NCI-H1105 (cell line): ENCODE measurements around the gene DISC1.
"Not testable (repeated sequence)": the region's sequence is repeated elsewhere in the genome, so short reads cannot be mapped to it uniquely, and the experiment has no call there.

Experiments
- DNase-seq: peaks from one replicate; lab custom pipeline; 2025; lab: John Stamatoyannopoulos, UW

Gene DISC1

DNA sequence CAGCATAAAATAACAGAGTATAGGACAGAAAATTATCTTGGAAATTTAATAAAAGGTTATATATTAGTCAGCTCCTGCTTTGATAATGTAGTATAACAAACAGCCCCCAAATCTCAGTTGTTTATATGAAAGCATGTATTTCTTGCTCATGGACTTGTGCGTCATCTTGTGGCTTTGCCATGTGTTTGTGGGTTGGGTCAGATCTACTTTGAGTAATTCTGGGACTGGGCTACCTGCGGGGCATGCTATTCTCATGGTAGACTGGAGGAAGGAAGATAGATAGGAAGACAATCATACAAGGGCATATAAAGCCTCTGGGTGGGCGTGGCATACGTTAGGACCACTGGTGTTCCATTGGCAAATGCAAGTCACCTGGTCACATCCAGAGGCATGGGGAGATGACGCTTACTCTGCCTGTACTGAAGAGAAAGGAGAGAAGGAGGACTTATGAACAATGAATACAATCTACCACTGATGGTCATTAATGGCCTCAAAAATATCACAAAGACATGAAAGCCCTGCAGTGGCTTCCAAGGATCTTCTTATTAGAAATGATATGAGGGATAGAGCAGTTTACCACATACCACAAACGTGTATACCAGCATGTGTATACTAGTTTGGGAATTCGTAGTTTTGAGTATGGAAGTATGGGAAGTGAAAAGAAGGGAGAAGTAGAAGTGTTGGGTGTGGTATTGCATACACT, 267.0 kb downstream of the DISC1 start:
- no peak for DNase-seq

DNA sequence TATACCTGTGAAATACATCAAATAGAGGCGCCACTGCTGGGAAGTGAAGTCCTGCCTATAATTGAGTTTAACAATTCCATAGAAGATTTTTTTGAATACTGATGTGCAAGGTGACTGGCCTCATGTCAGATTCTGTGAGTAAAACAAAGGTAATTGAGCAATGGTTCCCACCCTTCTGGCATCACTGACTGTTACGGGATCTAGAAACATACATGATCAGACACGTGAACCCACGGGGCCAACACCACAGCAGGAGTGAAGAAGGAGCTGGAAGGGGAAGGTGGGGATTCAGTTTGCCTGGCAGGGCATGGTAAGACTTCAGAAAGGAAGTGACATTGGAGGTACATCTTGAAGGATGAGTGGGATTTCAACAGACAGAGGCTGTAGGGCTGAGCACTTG, 270.2 kb downstream of the DISC1 start:
- DNase-seq = no peak

DNA sequence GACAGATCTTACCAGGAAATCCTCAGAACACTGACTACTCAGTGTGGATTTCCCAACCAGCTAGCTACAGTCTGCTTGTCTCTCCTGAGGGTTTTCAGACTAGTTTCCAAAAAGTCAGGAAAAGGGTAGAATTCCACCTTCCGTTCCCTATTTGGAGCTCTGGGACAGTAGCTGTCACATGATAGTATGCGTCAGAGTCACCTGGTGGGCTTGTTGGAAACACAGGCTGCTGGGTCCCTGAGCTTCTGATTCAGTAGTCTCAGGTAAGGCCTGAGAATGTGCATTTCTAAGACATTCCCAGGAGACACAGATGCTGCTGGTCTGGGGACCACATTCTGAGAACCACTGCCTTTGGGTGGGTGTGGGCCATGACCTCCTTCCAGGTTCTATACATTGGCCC, 272.5 kb downstream of the DISC1 start:
- DNase-seq = no peak

- DNase-seq = no peak
These were observed 273.3 kb downstream of the DISC1 start for GRCh38 chr1:231899713-231900435.

GRCh38 chr1:231903586-231904081, 277.0 kb downstream of the DISC1 start:
- no peak for DNase-seq

GRCh38 chr1:231907310-231907709, 280.7 kb downstream of the DISC1 start:
- DNase-seq = not testable (repeated sequence)

DNA sequence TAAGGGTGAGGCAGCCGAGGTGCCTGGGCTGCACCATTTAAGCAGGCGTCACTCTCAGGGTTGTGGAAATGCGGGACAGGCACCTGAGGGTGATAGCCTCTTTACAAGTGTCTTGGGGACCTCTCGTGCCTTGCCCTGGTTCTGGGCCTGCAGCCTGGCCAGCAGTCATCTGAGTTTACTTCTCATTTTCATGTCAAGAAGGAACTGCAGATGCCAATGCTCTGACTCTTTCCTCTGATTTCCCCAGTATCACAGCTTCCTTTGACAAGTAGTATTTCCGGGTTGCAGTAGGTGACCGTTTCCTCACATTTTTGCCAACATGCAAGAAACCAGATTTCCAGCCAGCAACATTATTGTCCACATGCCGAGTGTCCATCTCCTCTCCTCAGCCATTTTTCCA, 286.9 kb downstream of the DISC1 start:
- no peak for DNase-seq

DNA sequence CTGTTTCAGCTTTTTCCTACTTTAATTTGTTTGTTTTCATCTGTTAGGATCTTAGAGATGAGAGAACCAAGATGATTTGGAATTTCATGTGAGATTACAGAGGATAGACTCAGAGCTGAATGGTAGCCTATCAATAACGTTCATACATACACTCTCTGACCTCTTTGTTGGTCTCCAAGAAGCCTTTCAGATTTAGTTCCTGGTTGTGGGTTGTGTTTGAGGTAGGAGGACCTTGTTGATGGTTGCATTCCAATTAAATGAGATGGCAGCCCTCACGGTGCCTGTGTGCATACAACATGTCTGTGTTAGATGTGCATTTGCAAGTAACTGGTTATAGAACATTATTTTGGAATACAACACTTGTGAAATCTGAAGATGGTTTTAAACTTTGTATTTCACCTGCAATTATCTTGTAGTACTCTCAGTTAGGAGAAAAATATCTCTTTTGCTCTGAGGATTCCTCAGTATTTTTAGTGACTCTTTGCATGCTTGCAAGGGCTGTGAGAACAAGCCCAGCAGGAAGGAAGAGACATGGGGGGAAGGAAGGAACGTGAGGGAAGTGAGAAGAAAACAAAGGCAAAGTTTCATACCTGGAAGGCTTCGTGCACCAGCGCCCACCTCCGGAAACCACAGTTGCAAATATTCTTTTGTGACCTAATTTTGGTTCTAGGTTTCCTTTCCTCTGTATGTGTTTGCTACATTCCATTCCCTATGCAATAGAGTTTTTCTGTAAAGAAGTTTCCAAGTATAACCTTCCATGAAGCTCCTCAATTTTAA, 291.8 kb downstream of the DISC1 start:
- DNase-seq = no peak

- no peak for DNase-seq
These were observed 292.8 kb downstream of the DISC1 start for GRCh38 chr1:231919239-231919885.

GRCh38 chr1:231919886-231920285, 293.3 kb downstream of the DISC1 start:
- DNase-seq = no peak

DNA sequence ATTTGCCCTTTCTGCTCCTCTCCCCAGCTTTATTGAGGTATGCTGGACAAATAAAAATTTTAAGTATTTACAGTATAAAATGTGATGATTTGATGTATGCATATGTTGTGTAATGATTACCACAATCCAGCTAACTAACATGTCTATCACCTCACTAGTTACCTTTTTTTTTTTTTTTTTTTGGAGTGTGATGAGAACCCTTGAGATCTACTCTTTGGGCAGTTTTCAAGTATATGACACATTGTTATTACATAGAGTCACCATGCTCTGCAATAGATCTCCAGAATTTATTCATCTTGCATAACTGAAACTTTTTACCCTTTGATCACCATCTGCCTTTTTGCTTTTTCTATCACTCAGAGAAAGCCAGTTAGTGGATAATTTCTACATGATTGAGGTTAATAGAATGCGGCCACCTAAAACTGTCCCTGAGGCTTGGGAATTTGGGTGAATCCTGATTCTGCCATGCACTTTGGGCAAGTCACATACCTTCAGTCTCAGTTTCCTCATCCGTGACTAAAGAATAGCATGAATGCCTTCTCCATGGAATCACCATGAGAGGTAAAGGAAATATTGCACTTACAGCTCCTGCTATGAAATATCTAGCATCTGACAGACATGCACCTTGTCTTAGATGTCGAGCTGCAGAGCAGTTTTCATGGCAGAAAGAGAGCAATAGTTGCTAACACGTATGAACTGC, 295.2 kb downstream of the DISC1 start:
- DNase-seq = no peak

- DNase-seq = no peak
These were observed 297.0 kb downstream of the DISC1 start for GRCh38 chr1:231923491-231924041.

- DNase-seq = no peak
These were observed 297.6 kb downstream of the DISC1 start for GRCh38 chr1:231924180-231924579.

DNA sequence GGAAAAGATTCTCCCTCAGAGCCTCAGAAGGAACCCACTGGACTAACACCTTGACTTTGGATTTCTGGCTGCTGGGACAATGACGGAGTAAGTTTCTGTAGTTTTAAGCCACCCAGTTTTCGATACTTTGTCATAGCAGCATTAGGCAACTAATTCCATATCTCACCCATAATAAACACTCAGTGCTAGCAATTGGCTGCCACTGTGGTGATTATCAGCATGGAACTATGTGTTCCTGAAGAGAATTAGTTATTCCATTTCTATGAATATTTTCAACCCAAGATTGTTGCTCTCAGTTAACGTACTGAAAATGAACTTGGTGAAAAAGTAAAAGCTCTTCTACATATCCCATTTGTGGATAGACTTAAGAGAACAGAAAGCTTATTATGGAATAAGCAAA, 299.3 kb downstream of the DISC1 start:
- DNase-seq = no peak

DNA sequence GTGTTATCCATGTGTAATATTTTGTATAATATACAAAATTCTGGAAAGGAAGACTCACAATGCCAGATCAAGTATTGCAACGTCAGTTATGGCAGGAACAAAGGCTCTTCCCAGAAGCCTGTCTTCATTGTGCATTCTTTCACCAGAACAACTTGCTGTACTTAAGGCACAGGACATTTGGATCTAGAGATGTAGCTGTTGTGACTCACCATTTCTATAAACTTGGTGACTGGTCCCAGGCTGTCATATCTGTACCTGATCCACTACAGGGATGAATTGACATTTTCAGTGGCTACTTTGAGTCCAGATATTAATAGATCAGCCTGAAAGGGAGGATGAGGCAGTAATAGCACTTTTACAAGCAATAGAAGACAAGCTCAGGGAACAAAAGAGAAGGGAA, 299.8 kb downstream of the DISC1 start:
- DNase-seq = no peak

DNA sequence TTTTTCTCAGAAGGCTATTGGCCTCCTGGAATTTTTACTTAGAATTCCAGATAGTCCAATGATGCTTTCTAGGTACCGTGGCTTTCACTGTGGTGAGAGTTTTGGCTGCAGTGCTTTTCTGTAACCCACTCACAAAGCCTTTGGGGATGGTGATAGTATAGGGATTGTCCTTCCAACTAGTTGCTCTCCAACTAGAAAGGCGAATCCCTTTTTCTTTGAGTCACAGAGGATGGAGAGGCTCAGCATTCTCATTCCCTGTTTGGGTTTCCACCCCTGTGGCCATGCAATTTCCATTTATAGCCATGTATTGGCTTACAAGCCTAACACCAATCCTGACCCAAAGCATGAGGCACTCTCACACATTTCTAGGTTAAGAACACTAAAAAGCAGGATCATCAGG, 300.3 kb downstream of the DISC1 start:
- DNase-seq = no peak

GRCh38 chr1:231927431-231927830, 300.8 kb downstream of the DISC1 start:
- peak; percentile 30 for DNase-seq

GRCh38 chr1:231929311-231929710, 302.7 kb downstream of the DISC1 start:
- peak; percentile 49 for DNase-seq

- no peak for DNase-seq
These were observed 303.8 kb downstream of the DISC1 start for GRCh38 chr1:231930257-231930947.

- DNase-seq = no peak
These were observed 304.6 kb downstream of the DISC1 start for GRCh38 chr1:231931146-231931545.
